ENCODE results near the gene DHX34. TPM values are rescaled to one million over a fixed set of nuclear protein-coding genes. Genes with fewer than 3 reads are reported as not detected.

Gene DHX34
- total and polyA plus RNA-seq, 4 experiments from 2014 or later, result 1.7 to 27.3 (median 17.0) TPM

- Mint-ChIP-seq H3K9me3 (peaks cover 0 to 2% (median 0%) of the 10 kb centered on the region in 8 donors), H3K4me3 (peak overlapping the region in 6 of 8 donors; percentile 9 to 78 (median 63)), H3K4me1 (peaks cover 24 to 45% (median 32%) of the 10 kb centered on the region in 4 donors), H3K27me3 (peaks cover 44 to 50% of the 10 kb centered on the region in 2 donors), H3K27ac (peak overlapping the region in 1 of 7 donors; percentile 83), H3K36me3 (peaks cover 0 to 1% of the 10 kb centered on the region in 2 donors)
- ChIA-PET CTCF (ENCODE audit: partially characterized antibody) (interaction anchor here (0.9 kb wide), 1 partner anchor 26 kb away, joined by 3 read pairs; no protein-coding TSS in a partner anchor), POLR2A (ENCODE audit: partially characterized antibody) (no interaction called here)
- H3K9me3 ChIP-seq (ENCODE audit: control insufficient read depth in 1 of 2, low read length in 2 of 2), result no peaks in the 10 kb centered on the region
- DNase-seq, result no peak
- peaks cover 40% of the 10 kb centered on the region for H3K4me1 ChIP-seq (ENCODE audit: insufficient read depth, low read length)
- no peaks in the 10 kb centered on the region for H3K36me3 ChIP-seq (ENCODE audit: insufficient read depth, low read length)
- H3K27me3 ChIP-seq (ENCODE audit: insufficient read depth, low read length), result peaks cover 38% of the 10 kb centered on the region
- intact Hi-C loops (cut with micrococcal nuclease), result no loop called here
- H3K4me3 ChIP-seq (ENCODE audit: low read length in 2 of 2), result no peak overlapping the region
- H3K27ac ChIP-seq (ENCODE audit: low read depth, low read length), result no peak overlapping the region
These were observed 68.1 kb downstream of the DHX34 start for GRCh38 chr19:47417107-47417745.

- H3K4me1 Mint-ChIP-seq, result peaks cover 32 to 48% (median 40%) of the 10 kb centered on the region in 4 donors
- CTCF ChIA-PET (ENCODE audit: partially characterized antibody), result interaction anchor here (0.9 kb wide), 2 partner anchors 19 to 27 kb away, joined by 3 read pairs; no protein-coding TSS in a partner anchor
- intact Hi-C loops (cut with micrococcal nuclease), result no loop called here
These were observed 68.9 kb downstream of the DHX34 start for GRCh38 chr19:47417746-47418691.

GRCh38 chr19:47418692-47419029 lies 69.5 kb downstream of the DHX34 start:
- intact Hi-C loops (cut with micrococcal nuclease), result no loop called here
- H3K9me3 Mint-ChIP-seq, result peaks cover 0 to 8% (median 0%) of the 10 kb centered on the region in 8 donors
- ChIA-PET CTCF (ENCODE audit: partially characterized antibody) (interaction anchor here (0.9 kb wide), 1 partner anchor 18 kb away, joined by 3 read pairs; no protein-coding TSS in a partner anchor), POLR2A (ENCODE audit: partially characterized antibody) (no interaction called here)
- peaks cover 0 to 9% of the 10 kb centered on the region in 2 donors for H3K36me3 Mint-ChIP-seq
- no peak overlapping the region for H3K27ac ChIP-seq (ENCODE audit: low read depth, low read length)
- H3K27ac Mint-ChIP-seq, result peak overlapping the region in 1 of 7 donors; percentile 83
- H3K36me3 ChIP-seq (ENCODE audit: insufficient read depth, low read length), result no peaks in the 10 kb centered on the region
- H3K9me3 ChIP-seq (ENCODE audit: control insufficient read depth in 1 of 2, low read length in 2 of 2), result no peaks in the 10 kb centered on the region
- H3K4me1 Mint-ChIP-seq, result peaks cover 32 to 50% (median 41%) of the 10 kb centered on the region in 4 donors
- no peak for DNase-seq
- H3K4me3 ChIP-seq (ENCODE audit: low read length in 2 of 2), result no peak overlapping the region
- peaks cover 55 to 61% of the 10 kb centered on the region in 2 donors for H3K27me3 Mint-ChIP-seq
- H3K4me3 Mint-ChIP-seq, result peak overlapping the region in 7 of 8 donors; percentile 35 to 78 (median 47)
- peaks cover 40% of the 10 kb centered on the region for H3K4me1 ChIP-seq (ENCODE audit: insufficient read depth, low read length)
- H3K27me3 ChIP-seq (ENCODE audit: insufficient read depth, low read length), result peaks cover 52% of the 10 kb centered on the region

More at GRCh38 chr19:47417746-47418691, 68.9 kb downstream of the DHX34 start:
- no peak overlapping the region for H3K4me3 ChIP-seq (ENCODE audit: low read length in 2 of 2)
- Mint-ChIP-seq H3K9me3 (peaks cover 0 to 8% (median 0%) of the 10 kb centered on the region in 8 donors), H3K4me3 (peak overlapping the region; percentile 38 to 78 (median 62)), H3K27me3 (peaks cover 52 to 58% of the 10 kb centered on the region in 2 donors), H3K27ac (peak overlapping the region in 2 of 7 donors; percentile 74 to 83), H3K36me3 (peaks cover 0 to 9% of the 10 kb centered on the region in 2 donors)
- H3K9me3 ChIP-seq (ENCODE audit: control insufficient read depth in 1 of 2, low read length in 2 of 2), result no peaks in the 10 kb centered on the region
- peaks cover 40% of the 10 kb centered on the region for H3K4me1 ChIP-seq (ENCODE audit: insufficient read depth, low read length)
- POLR2A ChIA-PET (ENCODE audit: partially characterized antibody), result no interaction called here
- peaks cover 46% of the 10 kb centered on the region for H3K27me3 ChIP-seq (ENCODE audit: insufficient read depth, low read length)
- no peak overlapping the region for H3K27ac ChIP-seq (ENCODE audit: low read depth, low read length)
- DNase-seq, result peak in 1 of 5 donors; percentile 53
- H3K36me3 ChIP-seq (ENCODE audit: insufficient read depth, low read length), result no peaks in the 10 kb centered on the region

- Mint-ChIP-seq H3K9me3 (peaks cover 0 to 8% (median 0%) of the 10 kb centered on the region in 8 donors), H3K4me3 (peak within 1 kb of the TSS; percentile 35 to 78 (median 59)), H3K4me1 (peaks cover 32 to 50% (median 41%) of the 10 kb centered on the region in 4 donors), H3K27me3 (peaks cover 58 to 62% of the 10 kb centered on the region in 2 donors), H3K27ac (peak within 1 kb of the TSS in 2 of 7 donors; percentile 42 to 83), H3K36me3 (peaks cover 0 to 9% of the 10 kb centered on the region in 2 donors)
- peaks cover 40% of the 10 kb centered on the region for H3K4me1 ChIP-seq (ENCODE audit: insufficient read depth, low read length)
- POLR2A ChIA-PET (ENCODE audit: partially characterized antibody), result no interaction called here
- DNase-seq, result no peak
- H3K9me3 ChIP-seq (ENCODE audit: control insufficient read depth in 1 of 2, low read length in 2 of 2), result no peaks in the 10 kb centered on the region
- CTCF ChIA-PET (ENCODE audit: partially characterized antibody), result interaction anchor here (0.9 to 1.6 kb wide), 2 partner anchors 9 to 17 kb away, joined by 3 to 4 read pairs; no protein-coding TSS in a partner anchor
- intact Hi-C loops (cut with micrococcal nuclease), result no loop called here
- H3K27me3 ChIP-seq (ENCODE audit: insufficient read depth, low read length), result peaks cover 56% of the 10 kb centered on the region
- no peak within 1 kb of the TSS for H3K27ac ChIP-seq (ENCODE audit: low read depth, low read length)
- no peak within 1 kb of the TSS for H3K4me3 ChIP-seq (ENCODE audit: low read length in 2 of 2)
- H3K36me3 ChIP-seq (ENCODE audit: insufficient read depth, low read length), result no peaks in the 10 kb centered on the region
These were observed 70.1 kb downstream of the DHX34 start, which contains the start of gene MEIS3 for GRCh38 chr19:47419030-47419783. Gene MEIS3, minus strand, starts transcription at chr19:47419527. Its CDS starts 446 bp downstream, at chr19:47419081.

- H3K36me3 ChIP-seq (ENCODE audit: insufficient read depth, low read length), result no peaks in the 10 kb centered on the region
- H3K4me3 Mint-ChIP-seq, result peak overlapping the region in 2 of 8 donors; percentile 2 to 36
- H3K27ac ChIP-seq (ENCODE audit: low read depth, low read length), result no peak overlapping the region
- H3K4me1 ChIP-seq (ENCODE audit: insufficient read depth, low read length), result peaks cover 40% of the 10 kb centered on the region
- CTCF ChIA-PET (ENCODE audit: partially characterized antibody), result interaction anchor here (1.6 kb wide), 1 partner anchor 9 kb away, joined by 4 read pairs; no protein-coding TSS in a partner anchor
- no peak for DNase-seq
- H3K27me3 Mint-ChIP-seq, result peaks cover 61% of the 10 kb centered on the region in 2 donors
- POLR2A ChIA-PET (ENCODE audit: partially characterized antibody), result no interaction called here
- H3K36me3 Mint-ChIP-seq, result peaks cover 0 to 9% of the 10 kb centered on the region in 2 donors
- intact Hi-C loops (cut with micrococcal nuclease), result no loop called here
- H3K9me3 ChIP-seq (ENCODE audit: control insufficient read depth in 1 of 2, low read length in 2 of 2), result no peaks in the 10 kb centered on the region
- peaks cover 0 to 8% (median under 1%) of the 10 kb centered on the region in 8 donors for H3K9me3 Mint-ChIP-seq
- H3K4me3 ChIP-seq (ENCODE audit: low read length in 2 of 2), result no peak overlapping the region
- H3K4me1 Mint-ChIP-seq, result peaks cover 32 to 50% (median 41%) of the 10 kb centered on the region in 4 donors
- H3K27ac Mint-ChIP-seq, result peak overlapping the region in 1 of 7 donors; percentile 42
- H3K27me3 ChIP-seq (ENCODE audit: insufficient read depth, low read length), result peaks cover 56% of the 10 kb centered on the region
These were observed 70.7 kb downstream of the DHX34 start for GRCh38 chr19:47419789-47420188.

GRCh38 chr19:47421244-47421786 lies 72.2 kb downstream of the DHX34 start:
- no peak overlapping the region for H3K4me3 ChIP-seq (ENCODE audit: low read length in 2 of 2)
- no peaks in the 10 kb centered on the region for H3K36me3 ChIP-seq (ENCODE audit: insufficient read depth, low read length)
- Mint-ChIP-seq H3K36me3 (peaks cover 0 to 9% of the 10 kb centered on the region in 2 donors), H3K4me3 (peak overlapping the region in 2 of 8 donors; percentile 13 to 15), H3K27ac (peak overlapping the region in 1 of 7 donors; percentile 52), H3K9me3 (peaks cover 0 to 8% (median under 1%) of the 10 kb centered on the region in 8 donors), H3K4me1 (peaks cover 31 to 50% (median 41%) of the 10 kb centered on the region in 4 donors), H3K27me3 (peaks cover 57 to 62% of the 10 kb centered on the region in 2 donors)
- peaks cover 60% of the 10 kb centered on the region for H3K27me3 ChIP-seq (ENCODE audit: insufficient read depth, low read length)
- H3K27ac ChIP-seq (ENCODE audit: low read depth, low read length), result no peak overlapping the region
- DNase-seq, result no peak
- intact Hi-C loops (cut with micrococcal nuclease), result no loop called here
- H3K4me1 ChIP-seq (ENCODE audit: insufficient read depth, low read length), result peaks cover 40% of the 10 kb centered on the region
- no peaks in the 10 kb centered on the region for H3K9me3 ChIP-seq (ENCODE audit: control insufficient read depth in 1 of 2, low read length in 2 of 2)
- POLR2A ChIA-PET (ENCODE audit: partially characterized antibody), result no interaction called here
- CTCF ChIA-PET (ENCODE audit: partially characterized antibody), result interaction anchor here (0.6 kb wide), 1 partner anchor 139 kb away, joined by 4 read pairs; no protein-coding TSS in a partner anchor
